Activated naive CD4-positive, alpha-beta T cell treated with anti-CD3 and anti-CD28 coated beads, Interleukin-2, amount 50 U/mL, for 24 hours (primary cell): ENCODE measurements around the gene ZFP69B.

Experiments used
- H3K27ac Mint-ChIP-seq: one replicate; pipeline ENCODE4 v1.8.0; 2021; ENCODE audit warnings: mild to moderate bottlenecking, mixed read lengths
- H3K27me3 Mint-ChIP-seq: one replicate; pipeline ENCODE4 v1.8.0; 2021; ENCODE audit warnings: mixed read lengths
- H3K36me3 Mint-ChIP-seq: one replicate; pipeline ENCODE4 v1.8.0; 2021; ENCODE audit warnings: mixed read lengths
- H3K4me1 Mint-ChIP-seq: one replicate; pipeline ENCODE4 v1.8.0; 2021; ENCODE audit warnings: mixed read lengths
- H3K4me3 Mint-ChIP-seq: one replicate; pipeline ENCODE4 v1.8.0; 2021; ENCODE audit warnings: mild to moderate bottlenecking, mixed read lengths
- H3K9me3 Mint-ChIP-seq: one replicate; pipeline ENCODE4 v1.8.0; 2021; ENCODE audit warnings: mixed read lengths

Gene ZFP69B

GRCh38 chr1:40423951-40424618 lies 26.2 kb upstream of the ZFP69B start:
- H3K27me3 Mint-ChIP-seq: no peaks in the 10 kb centered on the region
- H3K4me1 Mint-ChIP-seq: peaks cover 9% of the 10 kb centered on the region
- H3K36me3 Mint-ChIP-seq: peaks cover 35% of the 10 kb centered on the region
- no peaks in the 10 kb centered on the region for H3K9me3 Mint-ChIP-seq
- H3K4me3 Mint-ChIP-seq: no peak overlapping the region
- H3K27ac Mint-ChIP-seq: peak overlapping the region; percentile 47

- Mint-ChIP-seq H3K27ac (no peak overlapping the region), H3K27me3 (no peaks in the 10 kb centered on the region), H3K9me3 (no peaks in the 10 kb centered on the region), H3K36me3 (peaks cover 33% of the 10 kb centered on the region), H3K4me1 (peaks cover 9% of the 10 kb centered on the region), H3K4me3 (no peak overlapping the region)
Observed at GRCh38 chr1:40425198-40425597, 25.1 kb upstream of the ZFP69B start.

- no peak overlapping the region for H3K4me3 Mint-ChIP-seq
- peaks cover 4% of the 10 kb centered on the region for H3K36me3 Mint-ChIP-seq
- H3K27ac Mint-ChIP-seq: no peak overlapping the region
- no peaks in the 10 kb centered on the region for H3K9me3 Mint-ChIP-seq
- no peaks in the 10 kb centered on the region for H3K27me3 Mint-ChIP-seq
- H3K4me1 Mint-ChIP-seq: no peaks in the 10 kb centered on the region
Observed at GRCh38 chr1:40431385-40431784, 18.9 kb upstream of the ZFP69B start.

DNA sequence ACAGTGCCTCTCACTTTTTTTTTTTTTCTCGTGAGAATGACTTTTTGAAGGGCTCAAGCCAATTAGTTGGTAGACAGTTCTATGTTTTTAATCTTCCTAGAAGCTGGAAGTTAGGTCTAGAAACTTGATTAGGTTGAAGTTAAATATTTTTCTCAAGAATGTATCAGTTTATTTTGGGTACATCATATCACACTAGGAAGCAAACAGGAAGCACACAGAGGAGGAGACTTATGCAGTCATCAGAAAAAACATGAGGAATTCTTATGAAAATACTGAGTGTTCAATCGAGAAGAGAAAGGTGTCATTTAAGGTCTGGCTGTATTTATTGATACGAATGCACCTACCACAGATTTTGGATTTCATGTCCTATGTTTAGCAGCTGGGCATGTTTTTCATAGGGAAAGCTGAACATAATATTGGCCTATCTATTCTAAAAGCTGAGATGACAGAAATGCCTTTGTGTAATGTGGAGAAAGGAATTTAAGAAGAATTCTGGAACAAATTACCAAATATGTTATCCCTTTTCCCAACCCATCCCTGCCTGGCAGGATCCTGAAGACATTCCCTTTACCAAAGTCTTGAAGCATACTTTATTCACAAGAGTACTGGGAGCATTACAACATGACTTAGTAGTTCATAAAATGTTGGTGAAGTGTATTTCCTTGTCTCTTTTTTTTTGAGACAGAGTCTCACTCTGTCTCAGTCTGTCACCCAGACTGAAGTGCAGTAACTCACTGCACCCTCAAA lies 17.5 kb upstream of the ZFP69B start:
- Mint-ChIP-seq H3K4me1 (no peaks in the 10 kb centered on the region), H3K27ac (no peak overlapping the region), H3K27me3 (no peaks in the 10 kb centered on the region), H3K4me3 (no peak overlapping the region), H3K9me3 (no peaks in the 10 kb centered on the region), H3K36me3 (no peaks in the 10 kb centered on the region)

DNA sequence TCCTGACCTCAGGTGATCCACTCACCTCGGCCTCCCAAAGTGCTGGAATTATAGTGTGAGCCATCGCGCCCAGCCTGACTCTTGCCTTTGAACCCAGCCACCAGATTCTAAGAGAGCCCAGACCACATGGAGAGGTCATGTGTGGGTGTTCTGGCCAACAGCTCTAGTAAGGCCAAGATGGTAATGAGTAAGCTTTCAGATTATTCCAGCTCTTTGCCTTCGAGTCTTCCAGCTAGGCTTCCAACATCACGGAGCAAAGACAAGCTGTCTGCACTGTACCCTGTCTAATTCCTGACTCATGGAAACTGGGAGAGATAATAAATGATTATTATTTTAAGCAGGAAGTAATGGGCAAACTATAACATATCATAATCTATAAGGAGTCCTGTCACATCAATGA lies 14.8 kb upstream of the ZFP69B start:
- Mint-ChIP-seq H3K9me3 (no peaks in the 10 kb centered on the region), H3K4me3 (no peak overlapping the region), H3K36me3 (no peaks in the 10 kb centered on the region), H3K27ac (no peak overlapping the region), H3K4me1 (peaks cover 4% of the 10 kb centered on the region), H3K27me3 (no peaks in the 10 kb centered on the region)

DNA sequence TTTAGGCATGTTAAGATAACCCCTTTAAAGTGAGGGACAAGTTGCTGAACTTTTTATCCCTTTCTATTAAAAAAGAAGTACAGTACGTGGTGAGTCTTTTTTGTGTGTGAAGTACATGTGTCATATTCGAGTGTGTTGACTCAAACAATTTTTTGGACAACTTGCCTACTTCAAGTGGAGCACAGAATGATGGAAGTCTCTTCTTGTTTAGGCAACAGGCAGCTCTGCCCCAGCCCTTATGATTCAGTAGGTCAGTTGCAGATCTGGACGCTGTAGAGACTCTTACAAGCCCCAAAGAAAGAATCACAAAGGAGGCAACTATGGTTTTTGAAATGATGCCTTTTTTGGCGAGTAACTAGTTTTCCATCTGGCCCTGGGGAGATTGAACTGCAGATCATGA lies 14.4 kb upstream of the ZFP69B start:
- H3K9me3 Mint-ChIP-seq: no peaks in the 10 kb centered on the region
- no peaks in the 10 kb centered on the region for H3K27me3 Mint-ChIP-seq
- no peak overlapping the region for H3K4me3 Mint-ChIP-seq
- H3K27ac Mint-ChIP-seq: no peak overlapping the region
- H3K4me1 Mint-ChIP-seq: peaks cover 4% of the 10 kb centered on the region
- no peaks in the 10 kb centered on the region for H3K36me3 Mint-ChIP-seq

GRCh38 chr1:40438391-40439015 lies 11.8 kb upstream of the ZFP69B start:
- Mint-ChIP-seq H3K4me3 (no peak overlapping the region), H3K27ac (no peak overlapping the region), H3K4me1 (peaks cover 4% of the 10 kb centered on the region), H3K9me3 (no peaks in the 10 kb centered on the region), H3K36me3 (no peaks in the 10 kb centered on the region), H3K27me3 (no peaks in the 10 kb centered on the region)

GRCh38 chr1:40439247-40439646 lies 11.0 kb upstream of the ZFP69B start:
- no peaks in the 10 kb centered on the region for H3K27me3 Mint-ChIP-seq
- no peak overlapping the region for H3K4me3 Mint-ChIP-seq
- no peaks in the 10 kb centered on the region for H3K9me3 Mint-ChIP-seq
- H3K27ac Mint-ChIP-seq: no peak overlapping the region
- peaks cover 4% of the 10 kb centered on the region for H3K4me1 Mint-ChIP-seq
- peaks cover 3% of the 10 kb centered on the region for H3K36me3 Mint-ChIP-seq

DNA sequence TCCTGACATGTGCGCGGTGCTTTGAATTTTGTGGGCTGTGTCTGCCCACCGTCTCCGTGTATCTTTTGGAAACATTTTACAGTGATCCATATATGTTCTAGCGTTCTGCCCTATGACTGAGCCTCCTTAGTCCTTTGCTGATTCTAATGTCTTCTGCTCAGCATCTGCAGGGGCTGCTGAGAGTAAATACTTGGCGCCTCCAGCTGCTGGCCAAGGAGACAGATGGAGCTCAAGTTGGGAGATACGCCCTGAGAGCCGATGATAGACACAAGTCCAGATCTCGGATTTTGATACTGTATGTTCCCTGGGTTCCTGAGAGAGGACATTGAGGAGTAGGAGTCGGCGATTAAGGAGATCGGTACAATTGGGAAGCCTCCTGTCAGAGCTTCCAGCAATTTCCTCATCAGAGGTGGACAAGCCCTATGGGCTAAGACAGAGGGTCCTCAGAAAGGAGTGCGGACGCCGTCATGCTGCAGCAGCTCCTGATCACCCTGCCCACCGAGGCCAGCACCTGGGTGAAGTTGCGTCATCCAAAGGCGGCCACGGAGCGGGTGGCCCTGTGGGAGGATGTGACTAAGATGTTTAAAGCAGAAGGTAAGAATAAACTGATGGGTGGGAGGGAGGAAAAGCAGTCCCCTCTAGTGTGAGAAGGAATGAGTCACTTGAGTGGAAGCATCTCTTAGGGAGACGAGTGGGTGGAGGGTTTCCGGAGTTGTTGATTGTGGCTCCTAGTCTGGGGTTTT lies 390 bp downstream of the ZFP69B start:
- Mint-ChIP-seq H3K9me3 (peaks cover 22% of the 10 kb centered on the region), H3K27me3 (no peaks in the 10 kb centered on the region), H3K4me1 (peaks cover 39% of the 10 kb centered on the region), H3K4me3 (peak overlapping the region; percentile 91), H3K36me3 (peaks cover 43% of the 10 kb centered on the region), H3K27ac (peak overlapping the region; percentile 97)

DNA sequence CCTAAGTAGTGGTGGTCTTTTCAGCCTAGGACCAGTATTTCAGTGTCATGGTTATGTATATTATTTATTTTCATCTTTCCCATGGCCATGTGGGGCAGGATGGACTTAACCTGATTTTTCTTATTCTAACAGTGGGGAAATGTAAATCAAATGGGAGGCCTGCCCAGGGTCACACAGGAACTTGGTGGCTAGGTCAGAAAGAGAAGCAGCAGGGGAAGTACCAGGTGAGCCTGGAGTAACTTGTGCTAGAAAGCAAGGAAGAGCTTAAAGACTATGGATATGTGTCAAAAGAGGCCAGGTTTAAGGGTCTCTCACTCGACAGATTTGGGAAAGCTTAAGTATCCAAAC lies 936 bp downstream of the ZFP69B start:
- H3K27me3 Mint-ChIP-seq: no peaks in the 10 kb centered on the region
- H3K36me3 Mint-ChIP-seq: peaks cover 43% of the 10 kb centered on the region
- peaks cover 39% of the 10 kb centered on the region for H3K4me1 Mint-ChIP-seq
- peaks cover 20% of the 10 kb centered on the region for H3K9me3 Mint-ChIP-seq
- peak overlapping the region; percentile 97 for H3K27ac Mint-ChIP-seq
- peak overlapping the region; percentile 91 for H3K4me3 Mint-ChIP-seq

- Mint-ChIP-seq H3K27me3 (no peaks in the 10 kb centered on the region), H3K4me3 (peak overlapping the region; percentile 53), H3K36me3 (peaks cover 76% of the 10 kb centered on the region), H3K9me3 (peaks cover 46% of the 10 kb centered on the region), H3K27ac (no peak overlapping the region), H3K4me1 (peaks cover 30% of the 10 kb centered on the region)
Observed at GRCh38 chr1:40454873-40455272, 4.6 kb downstream of the ZFP69B start.

DNA sequence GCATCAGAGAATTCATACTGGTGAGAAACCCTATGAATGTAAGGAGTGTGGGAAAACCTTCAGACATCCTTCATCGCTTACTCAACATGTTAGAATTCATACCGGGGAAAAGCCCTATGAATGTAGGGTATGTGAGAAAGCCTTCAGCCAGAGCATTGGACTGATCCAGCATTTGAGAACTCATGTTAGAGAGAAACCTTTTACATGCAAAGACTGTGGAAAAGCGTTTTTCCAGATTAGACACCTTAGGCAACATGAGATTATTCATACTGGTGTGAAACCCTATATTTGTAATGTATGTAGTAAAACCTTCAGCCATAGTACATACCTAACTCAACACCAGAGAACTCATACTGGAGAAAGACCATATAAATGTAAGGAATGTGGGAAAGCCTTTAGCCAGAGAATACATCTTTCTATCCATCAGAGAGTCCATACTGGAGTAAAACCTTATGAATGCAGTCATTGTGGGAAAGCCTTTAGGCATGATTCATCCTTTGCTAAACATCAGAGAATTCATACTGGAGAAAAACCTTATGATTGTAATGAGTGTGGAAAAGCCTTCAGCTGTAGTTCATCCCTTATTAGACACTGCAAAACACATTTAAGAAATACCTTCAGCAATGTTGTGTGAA lies 12.8 kb downstream of the ZFP69B start:
- H3K4me3 Mint-ChIP-seq: no peak overlapping the region
- peaks cover 59% of the 10 kb centered on the region for H3K36me3 Mint-ChIP-seq
- H3K27ac Mint-ChIP-seq: no peak overlapping the region
- H3K4me1 Mint-ChIP-seq: no peaks in the 10 kb centered on the region
- H3K9me3 Mint-ChIP-seq: peaks cover 42% of the 10 kb centered on the region
- no peaks in the 10 kb centered on the region for H3K27me3 Mint-ChIP-seq

DNA sequence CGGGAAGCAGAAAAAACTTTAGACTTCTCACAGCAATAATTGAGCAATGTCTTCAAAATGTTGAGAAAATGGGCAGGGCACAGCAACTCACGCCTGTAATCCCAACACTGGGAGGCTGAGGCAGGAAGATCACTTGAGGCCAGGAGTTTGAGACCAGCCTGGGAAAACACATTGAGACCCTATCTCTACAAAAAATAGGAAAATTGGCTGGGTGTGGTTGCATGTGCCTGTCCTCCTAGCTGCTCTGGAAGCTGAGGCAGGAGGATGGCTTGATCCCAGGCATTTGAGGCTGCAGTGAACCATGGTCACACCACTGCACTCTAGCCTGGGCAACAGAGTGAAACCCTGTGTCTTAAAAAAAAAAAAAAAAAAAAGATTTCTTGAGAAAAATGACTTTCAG lies 19.1 kb downstream of the ZFP69B start:
- Mint-ChIP-seq H3K9me3 (peaks cover 37% of the 10 kb centered on the region), H3K36me3 (peaks cover 37% of the 10 kb centered on the region), H3K4me1 (no peaks in the 10 kb centered on the region), H3K27ac (no peak overlapping the region), H3K27me3 (no peaks in the 10 kb centered on the region), H3K4me3 (no peak overlapping the region)

GRCh38 chr1:40475268-40475667 lies 25.0 kb downstream of the ZFP69B start:
- peaks cover 27% of the 10 kb centered on the region for H3K4me1 Mint-ChIP-seq
- no peak overlapping the region for H3K4me3 Mint-ChIP-seq
- no peaks in the 10 kb centered on the region for H3K27me3 Mint-ChIP-seq
- peaks cover 19% of the 10 kb centered on the region for H3K36me3 Mint-ChIP-seq
- H3K27ac Mint-ChIP-seq: no peak overlapping the region
- H3K9me3 Mint-ChIP-seq: peaks cover 23% of the 10 kb centered on the region

GRCh38 chr1:40476924-40477677 lies 26.8 kb downstream of the ZFP69B start, which contains the start of gene ZFP69:
Gene ZFP69 (plus strand): TSS chr1:40477290. CDS start chr1:40479362, 2,072 bp downstream.
- Mint-ChIP-seq H3K27me3 (no peaks in the 10 kb centered on the region), H3K36me3 (peaks cover 19% of the 10 kb centered on the region), H3K9me3 (peaks cover 17% of the 10 kb centered on the region), H3K27ac (peak within 1 kb of the TSS; percentile 70), H3K4me3 (peak within 1 kb of the TSS; percentile 87), H3K4me1 (peaks cover 27% of the 10 kb centered on the region)
